NB4 (cell line): ENCODE measurements around the gene PJA1.

Source experiments
- DNase-seq: peaks from one replicate; pipeline ENCODE4 v3.0.0; 2010; ENCODE audit warnings: low read depth
- H3K4me3 ChIP-seq: one replicate; pipeline ENCODE4 v1.5.1; 2011; ENCODE audit warnings: mild to moderate bottlenecking, low read depth, low read length, moderate library complexity
- MAX ChIP-seq: IDR thresholded peaks from 2 replicates; pipeline ENCODE4 v1.6.1; 2011; ENCODE audit warnings: low read depth, low read length
- MYC ChIP-seq: IDR thresholded peaks from 2 replicates; pipeline ENCODE4 v1.6.1; 2011; ENCODE audit warnings: low read depth, low read length
- POLR2A ChIP-seq: IDR thresholded peaks from 2 replicates; pipeline ENCODE4 v1.6.1; 2011; ENCODE audit warnings: mild to moderate bottlenecking; ENCODE audit not compliant: insufficient read length; ENCODE audit errors: extremely low read depth
- TF ChIP-seq, protein P1 (sequence below): IDR thresholded peaks from one replicate; pipeline ENCODE4 v1.5.1; 2012; ENCODE audit warnings: low read depth, low read length

PJA1 gene

DNA sequence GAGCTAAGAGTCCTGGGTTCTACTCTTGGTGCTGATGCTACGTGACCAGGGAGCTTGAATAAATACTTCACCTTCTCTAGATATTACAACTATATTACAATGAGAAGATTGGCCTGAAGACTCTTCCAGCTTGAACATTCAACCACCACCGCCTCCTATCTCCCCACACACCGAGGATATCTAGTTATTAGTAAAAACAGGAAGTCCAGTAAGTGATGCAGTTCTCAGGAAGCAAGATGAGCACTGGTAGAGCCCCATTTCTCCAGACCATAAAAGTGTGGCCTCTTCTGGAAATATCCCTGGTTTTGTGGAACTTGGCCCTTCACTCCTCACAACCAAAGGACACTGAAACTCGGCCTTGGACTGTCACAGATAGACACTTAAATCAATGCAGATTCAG lies 18.5 kb downstream of the PJA1 start:
- H3K4me3 ChIP-seq: no peak overlapping the region
- no peak for DNase-seq

DNA sequence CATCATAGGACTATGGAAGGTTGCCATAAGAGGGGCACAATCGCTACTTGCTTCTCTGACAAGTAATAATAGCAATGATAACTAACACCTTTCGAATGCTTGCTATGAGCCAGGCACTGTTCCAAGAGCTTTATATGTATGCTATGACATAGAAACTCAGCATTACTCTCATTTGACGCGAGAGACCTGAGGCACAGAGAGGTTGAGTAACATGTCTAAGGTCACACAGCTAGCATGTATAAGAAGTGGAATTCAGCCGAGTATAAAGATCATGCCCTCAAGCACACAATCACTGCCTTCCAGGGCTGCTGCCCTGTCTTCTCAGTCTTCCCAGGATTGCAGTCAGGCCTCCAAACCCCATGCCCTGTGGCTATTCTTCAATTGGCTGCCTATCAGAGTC lies 19.5 kb downstream of the PJA1 start:
- DNase-seq: no peak
- TF ChIP-seq, protein P1, sequence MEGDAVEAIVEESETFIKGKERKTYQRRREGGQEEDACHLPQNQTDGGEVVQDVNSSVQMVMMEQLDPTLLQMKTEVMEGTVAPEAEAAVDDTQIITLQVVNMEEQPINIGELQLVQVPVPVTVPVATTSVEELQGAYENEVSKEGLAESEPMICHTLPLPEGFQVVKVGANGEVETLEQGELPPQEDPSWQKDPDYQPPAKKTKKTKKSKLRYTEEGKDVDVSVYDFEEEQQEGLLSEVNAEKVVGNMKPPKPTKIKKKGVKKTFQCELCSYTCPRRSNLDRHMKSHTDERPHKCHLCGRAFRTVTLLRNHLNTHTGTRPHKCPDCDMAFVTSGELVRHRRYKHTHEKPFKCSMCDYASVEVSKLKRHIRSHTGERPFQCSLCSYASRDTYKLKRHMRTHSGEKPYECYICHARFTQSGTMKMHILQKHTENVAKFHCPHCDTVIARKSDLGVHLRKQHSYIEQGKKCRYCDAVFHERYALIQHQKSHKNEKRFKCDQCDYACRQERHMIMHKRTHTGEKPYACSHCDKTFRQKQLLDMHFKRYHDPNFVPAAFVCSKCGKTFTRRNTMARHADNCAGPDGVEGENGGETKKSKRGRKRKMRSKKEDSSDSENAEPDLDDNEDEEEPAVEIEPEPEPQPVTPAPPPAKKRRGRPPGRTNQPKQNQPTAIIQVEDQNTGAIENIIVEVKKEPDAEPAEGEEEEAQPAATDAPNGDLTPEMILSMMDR: no peak
- TF ChIP-seq POLR2A: no peak
- TF ChIP-seq MYC: no peak
- no peak for TF ChIP-seq MAX
- no peak overlapping the region for H3K4me3 ChIP-seq

More for the DNA sequence above, 18.5 kb downstream of the PJA1 start:
- TF ChIP-seq MAX: no peak
- TF ChIP-seq MYC: no peak
- TF ChIP-seq, protein P1: no peak
- no peak for TF ChIP-seq POLR2A

GRCh38 chrX:69144838-69145680 lies 20.2 kb downstream of the PJA1 start:
- TF ChIP-seq MYC (no peak), MAX (no peak), POLR2A (no peak)
- TF ChIP-seq, protein P1: no peak
- DNase-seq: no peak

DNA sequence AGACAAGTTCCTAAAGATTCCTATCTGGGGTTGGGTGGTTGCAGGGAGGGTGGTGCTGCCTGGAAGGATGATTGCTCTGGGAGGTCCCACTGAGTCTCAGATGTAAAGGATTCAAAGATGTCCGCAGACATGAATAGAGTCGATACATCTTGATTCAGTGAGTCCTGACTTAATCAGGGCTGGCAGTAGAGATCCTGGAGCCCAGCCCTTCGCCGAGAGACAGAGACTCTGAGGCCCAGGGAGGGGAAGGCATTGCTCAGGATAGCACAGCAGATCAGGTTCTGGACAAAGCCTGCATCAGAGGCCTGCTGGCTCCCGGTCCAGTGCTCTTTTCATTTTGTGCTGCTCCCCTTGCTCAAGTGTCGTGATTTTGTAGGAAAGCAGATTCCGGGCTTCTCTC lies 21.7 kb downstream of the PJA1 start:
- TF ChIP-seq, protein P1: no peak
- TF ChIP-seq POLR2A: no peak
- TF ChIP-seq MYC: no peak
- no peak for TF ChIP-seq MAX

More at GRCh38 chrX:69144838-69145680, 20.2 kb downstream of the PJA1 start:
- H3K4me3 ChIP-seq: no peak overlapping the region

GRCh38 chrX:69142788-69143469 lies 22.3 kb downstream of the PJA1 start:
- DNase-seq: no peak
- TF ChIP-seq MYC (no peak), MAX (no peak), POLR2A (no peak)
- H3K4me3 ChIP-seq: no peak overlapping the region

More for the DNA sequence above, 21.7 kb downstream of the PJA1 start:
- H3K4me3 ChIP-seq: no peak overlapping the region
- DNase-seq: no peak

GRCh38 chrX:69140837-69141236 lies 24.4 kb downstream of the PJA1 start:
- no peak overlapping the region for H3K4me3 ChIP-seq
- TF ChIP-seq MAX: no peak
- DNase-seq: no peak
